Tibial nerve (tissue), 4 donors: ENCODE results near the gene EXTL1. TPM values are rescaled to one million over a fixed set of nuclear protein-coding genes. Genes with fewer than 3 reads are reported as not detected.

ENCODE experiments used
- DNase-seq, 2 donors: peaks; one replicate each; pipeline ENCODE4 v3.0.0-alpha.2; 2019; ENCODE audit warnings: low spot score in 2 of 2
- H3K27ac ChIP-seq, 4 donors: fragments of 200-600 bp; sonication (generic) in 3 of 4; one replicate each; pipeline ENCODE4 v1.5.1; 2017 to 2019; ENCODE audit warnings: mild to moderate bottlenecking in 1 of 4
- H3K27me3 ChIP-seq, 2 donors: fragments of 200-600 bp; sonication (generic) in 1 of 2; one replicate each; pipeline versions ENCODE4 v1.5.1 to v1.6.0; 2017 to 2019
- H3K36me3 ChIP-seq, 3 donors: fragments of 200-600 bp; sonication (generic); one replicate each; pipeline ENCODE4 v1.5.1; 2018 to 2019
- H3K4me1 ChIP-seq, 4 donors: fragments of 200-600 bp; sonication (generic) in 3 of 4; one replicate each; pipeline ENCODE4 v1.5.1; 2017 to 2019
- H3K4me3 ChIP-seq, 4 donors: fragments of 200-600 bp; sonication (generic) in 3 of 4; one replicate each; pipeline ENCODE4 v1.5.1; 2017 to 2019; ENCODE audit warnings: mild to moderate bottlenecking in 1 of 4, moderate library complexity in 1 of 4
- H3K9me3 ChIP-seq, 4 donors: fragments of 200-600 bp; sonication (generic) in 3 of 4; one replicate each; pipeline ENCODE4 v1.5.1; 2017 to 2019
- EP300 ChIP-seq, 2 donors: sonication (generic); formaldehyde crosslinking; IDR thresholded peaks; one replicate each; pipeline ENCODE4 v1.6.1; 2017; ENCODE audit warnings: antibody characterized with exemption in 2 of 2, mild to moderate bottlenecking in 1 of 2
- POLR2A ChIP-seq, 2 donors: fragments of 450-650 bp; IDR thresholded peaks; one replicate each; pipeline ENCODE4 v1.6.1; 2017; ENCODE audit warnings: antibody characterized with exemption in 2 of 2, mild to moderate bottlenecking in 2 of 2, moderate library complexity in 2 of 2
- WGBS, 2 donors: methylation state at CpG; one replicate each; pipeline ENCODE4 v1.1.5; 2018; 5-methylcytosine and 5-hydroxymethylcytosine counted together
- total RNA-seq, 4 donors: library from RNA; depleted of rRNA; stranded (reverse); fragments of >200 nt; gene quantifications; one replicate each; pipeline ENCODE4 v1.1.0, GENCODE V29; 2016
- TF ChIP-seq, protein P1 (sequence below), 5 experiments: fragments of 200-600 bp in 3 of 5; fragments of 450-650 bp in 2 of 5; sonication (generic) in 3 of 5; IDR thresholded peaks; one replicate each; pipeline ENCODE4 v1.5.1; 2016 to 2019; ENCODE audit warnings: antibody characterized with exemption in 5 of 5, mild to moderate bottlenecking in 3 of 5, moderate library complexity in 2 of 5

Gene EXTL1
- total RNA-seq, 4 donors from 2014 or later, result 30.6 to 44.3 (median 34.6) TPM

DNA sequence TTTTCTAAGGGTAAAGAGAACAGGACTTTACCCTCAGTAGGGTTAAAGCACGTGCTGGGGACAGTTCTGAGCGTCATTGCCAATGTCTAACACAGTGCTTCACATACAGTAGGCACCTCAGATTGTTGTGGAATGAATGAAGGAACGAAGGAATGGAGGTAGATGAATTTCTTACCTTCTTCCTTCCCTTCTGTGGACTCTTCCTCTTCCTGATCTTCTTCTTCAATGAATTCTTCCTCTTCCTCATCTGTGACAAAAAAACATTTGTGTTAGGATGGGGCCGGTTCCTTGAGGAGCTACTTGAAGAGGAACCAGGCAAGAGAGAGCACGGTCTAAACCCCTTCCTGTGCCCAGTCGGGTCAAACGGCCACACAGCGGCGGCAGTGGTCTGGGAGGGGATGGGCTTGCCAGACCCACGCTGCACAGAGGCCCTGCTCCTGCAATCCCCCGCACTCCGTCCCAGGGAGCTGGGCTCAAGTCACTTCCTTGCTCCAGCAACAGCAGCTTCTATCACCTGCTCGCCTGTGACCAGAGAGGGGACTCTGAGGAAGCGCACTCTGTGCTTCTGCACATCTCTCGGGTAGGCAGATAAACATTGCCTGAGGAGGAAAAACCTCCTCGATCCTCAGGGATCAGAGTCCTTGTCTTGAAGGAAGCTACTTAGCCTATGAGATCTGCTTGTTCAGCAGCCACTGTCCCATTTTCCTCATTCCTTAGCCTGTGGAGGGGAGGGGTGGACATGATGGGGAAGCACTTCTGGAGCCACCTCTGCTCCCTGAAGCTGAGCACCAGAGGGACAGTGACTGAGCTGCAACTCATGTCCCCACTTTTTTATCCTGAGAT is 32.4 kb downstream of the EXTL1 start:
- 28 to 30% methylated on average over 16 of the region's 16 CpGs for WGBS, 2 donors
- H3K4me3 ChIP-seq, result no peak overlapping the region
- H3K4me1 ChIP-seq, result no peaks in the 10 kb centered on the region
- TF ChIP-seq POLR2A (IDR thresholded peaks at IDR 0.05) (no peak), EP300 (IDR thresholded peaks at IDR 0.05) (no peak)
- TF ChIP-seq, protein P1, sequence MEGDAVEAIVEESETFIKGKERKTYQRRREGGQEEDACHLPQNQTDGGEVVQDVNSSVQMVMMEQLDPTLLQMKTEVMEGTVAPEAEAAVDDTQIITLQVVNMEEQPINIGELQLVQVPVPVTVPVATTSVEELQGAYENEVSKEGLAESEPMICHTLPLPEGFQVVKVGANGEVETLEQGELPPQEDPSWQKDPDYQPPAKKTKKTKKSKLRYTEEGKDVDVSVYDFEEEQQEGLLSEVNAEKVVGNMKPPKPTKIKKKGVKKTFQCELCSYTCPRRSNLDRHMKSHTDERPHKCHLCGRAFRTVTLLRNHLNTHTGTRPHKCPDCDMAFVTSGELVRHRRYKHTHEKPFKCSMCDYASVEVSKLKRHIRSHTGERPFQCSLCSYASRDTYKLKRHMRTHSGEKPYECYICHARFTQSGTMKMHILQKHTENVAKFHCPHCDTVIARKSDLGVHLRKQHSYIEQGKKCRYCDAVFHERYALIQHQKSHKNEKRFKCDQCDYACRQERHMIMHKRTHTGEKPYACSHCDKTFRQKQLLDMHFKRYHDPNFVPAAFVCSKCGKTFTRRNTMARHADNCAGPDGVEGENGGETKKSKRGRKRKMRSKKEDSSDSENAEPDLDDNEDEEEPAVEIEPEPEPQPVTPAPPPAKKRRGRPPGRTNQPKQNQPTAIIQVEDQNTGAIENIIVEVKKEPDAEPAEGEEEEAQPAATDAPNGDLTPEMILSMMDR (IDR thresholded peaks at IDR 0.05), result no peak
- peaks cover 0 to 39% of the 10 kb centered on the region in 2 donors for H3K27me3 ChIP-seq
- no peaks in the 10 kb centered on the region for H3K9me3 ChIP-seq
- no peaks in the 10 kb centered on the region for H3K36me3 ChIP-seq
- no peak overlapping the region for H3K27ac ChIP-seq
- no peak for DNase-seq

- WGBS, 2 donors, result 82 to 95% methylated on average over 2 of the region's 2 CpGs
- no peak overlapping the region for H3K4me3 ChIP-seq
- H3K9me3 ChIP-seq, result no peaks in the 10 kb centered on the region
- no peak for TF ChIP-seq POLR2A (IDR thresholded peaks at IDR 0.05)
- TF ChIP-seq, protein P1 (IDR thresholded peaks at IDR 0.05), result no peak
- no peak for TF ChIP-seq EP300 (IDR thresholded peaks at IDR 0.05)
- no peak for DNase-seq
- peaks cover 0 to 31% of the 10 kb centered on the region in 2 donors for H3K27me3 ChIP-seq
- no peaks in the 10 kb centered on the region for H3K36me3 ChIP-seq
- H3K4me1 ChIP-seq, result no peaks in the 10 kb centered on the region
- no peak overlapping the region for H3K27ac ChIP-seq
These were observed 33.5 kb downstream of the EXTL1 start for GRCh38 chr1:26055041-26055440.

GRCh38 chr1:26057189-26057588 is 35.6 kb downstream of the EXTL1 start:
- WGBS, 2 donors, result 80 to 89% methylated on average over 2 of the region's 2 CpGs
- Histone ChIP-seq H3K36me3 (no peaks in the 10 kb centered on the region), H3K27me3 (peaks cover 0 to 20% of the 10 kb centered on the region in 2 donors)

GRCh38 chr1:26058052-26058595 is 36.5 kb downstream of the EXTL1 start:
- peaks cover 0 to 17% of the 10 kb centered on the region in 2 donors for H3K27me3 ChIP-seq
- no peaks in the 10 kb centered on the region for H3K4me1 ChIP-seq
- no peak overlapping the region for H3K4me3 ChIP-seq
- no peak for DNase-seq
- TF ChIP-seq, protein P1 (IDR thresholded peaks at IDR 0.05), result no peak
- TF ChIP-seq EP300 (IDR thresholded peaks at IDR 0.05), result no peak
- TF ChIP-seq POLR2A (IDR thresholded peaks at IDR 0.05), result no peak
- 91% methylated on average over 5 of the region's 5 CpGs for WGBS, 2 donors
- no peak overlapping the region for H3K27ac ChIP-seq
- H3K9me3 ChIP-seq, result no peaks in the 10 kb centered on the region
- H3K36me3 ChIP-seq, result no peaks in the 10 kb centered on the region

More at GRCh38 chr1:26057189-26057588, 35.6 kb downstream of the EXTL1 start:
- TF ChIP-seq, protein P1 (IDR thresholded peaks at IDR 0.05), result no peak
- TF ChIP-seq POLR2A (IDR thresholded peaks at IDR 0.05) (no peak), EP300 (IDR thresholded peaks at IDR 0.05) (no peak)
- Histone ChIP-seq H3K27ac (no peak overlapping the region), H3K4me3 (no peak overlapping the region), H3K9me3 (no peaks in the 10 kb centered on the region), H3K4me1 (no peaks in the 10 kb centered on the region)
- no peak for DNase-seq

DNA sequence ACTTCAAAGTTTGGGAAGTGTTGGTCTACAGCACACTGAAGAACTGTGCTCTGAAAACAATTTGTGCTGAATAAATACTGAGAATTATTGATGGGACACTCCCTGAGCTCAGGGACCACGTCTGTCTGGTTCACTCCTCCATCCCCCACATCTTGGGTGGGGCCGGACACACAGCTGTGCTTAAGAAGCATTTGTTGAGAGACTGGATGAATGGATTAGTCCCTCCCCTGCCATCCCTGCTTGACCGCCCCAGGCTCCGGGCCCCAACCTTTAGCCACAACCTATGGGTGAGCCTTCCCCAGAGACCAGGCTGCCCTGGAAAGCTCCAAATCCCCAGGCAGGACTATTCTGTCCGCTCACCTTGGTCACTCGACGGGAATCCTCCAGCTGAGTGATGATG is 38.3 kb downstream of the EXTL1 start:
- no peaks in the 10 kb centered on the region for H3K36me3 ChIP-seq
- H3K9me3 ChIP-seq, result no peaks in the 10 kb centered on the region
- DNase-seq, result no peak

More for the DNA sequence above, 38.3 kb downstream of the EXTL1 start:
- Histone ChIP-seq H3K4me1 (no peaks in the 10 kb centered on the region), H3K27me3 (no peaks in the 10 kb centered on the region), H3K4me3 (no peak overlapping the region), H3K27ac (no peak overlapping the region)
- WGBS, 2 donors, result 58 to 65% methylated on average over 6 to 7 of the region's 7 CpGs
- no peak for TF ChIP-seq EP300 (IDR thresholded peaks at IDR 0.05)
- TF ChIP-seq, protein P1 (IDR thresholded peaks at IDR 0.05), result no peak
- no peak for TF ChIP-seq POLR2A (IDR thresholded peaks at IDR 0.05)
